Tibial nerve (tissue), 3 donors: ENCODE measurements around the gene CLVS2.

Experiments
- CTCF ChIP-seq, 5 experiments: fragments of 200-600 bp in 3 of 5; fragments of 450-650 bp in 2 of 5; sonication (generic) in 3 of 5; IDR thresholded peaks; one replicate each; pipeline ENCODE4 v1.5.1; 2016 to 2019; ENCODE audit warnings: antibody characterized with exemption in 5 of 5, mild to moderate bottlenecking in 3 of 5, moderate library complexity in 2 of 5
- POLR2A ChIP-seq, 2 donors: fragments of 450-650 bp; IDR thresholded peaks; one replicate each; pipeline ENCODE4 v1.6.1; 2017; ENCODE audit warnings: antibody characterized with exemption in 2 of 2, mild to moderate bottlenecking in 2 of 2, moderate library complexity in 2 of 2

- TF ChIP-seq POLR2A (IDR thresholded peaks at IDR 0.05) (no peak), CTCF (IDR thresholded peaks at IDR 0.05) (no peak)
Observed at GRCh38 chr6:123118811-123119210, 122.8 kb downstream of the CLVS2 start.
